ENCODE results near the gene SMOC2. TPM values are rescaled to one million over a fixed set of nuclear protein-coding genes. Genes with fewer than 3 reads are reported as not detected.

SMOC2 gene
- total RNA-seq, 5 donors from 2014 or later (not counting 1 experiment from before 2014, with no cell fraction given), result 0.06 to 0.20 (median 0.16) TPM; not detected in 2

GRCh38 chr6:168414336-168415097, 26.5 kb upstream of the SMOC2 start:
- Mint-ChIP-seq H3K36me3 (no peaks in the 10 kb centered on the region), H3K4me3 (no peak overlapping the region), H3K27ac (no peak overlapping the region), H3K9me3 (no peaks in the 10 kb centered on the region), H3K27me3 (peaks cover 0 to 3% of the 10 kb centered on the region in 2 donors), H3K4me1 (no peaks in the 10 kb centered on the region)
- no peak for DNase-seq
- WGBS (ENCODE audit: insufficient coverage), result 87% methylated on average over 7 of the region's 14 CpGs
- Histone ChIP-seq H3K4me1 (ENCODE audit: control insufficient read depth in 1 of 2, extremely low read depth in 1 of 2, insufficient read depth in 2 of 2, low read length in 2 of 2) (no peaks in the 10 kb centered on the region), H3K9me3 (no peaks in the 10 kb centered on the region), H3K4me3 (ENCODE audit: control insufficient read depth in 1 of 2, extremely low read depth in 1 of 2, low read length in 1 of 2) (no peak overlapping the region), H3K36me3 (ENCODE audit: control insufficient read depth in 2 of 2, extremely low read depth in 1 of 2, insufficient read depth in 1 of 2, low read length in 1 of 2) (no peaks in the 10 kb centered on the region), H3K27me3 (replicated peaks in 1 of 2; ENCODE audit: control insufficient read depth in 2 of 2, extremely low read depth in 1 of 2, insufficient read depth in 2 of 2, low read length in 1 of 2) (peaks cover 0 to 10% of the 10 kb centered on the region in 2 experiments), H3K27ac (ENCODE audit: low read length) (no peak overlapping the region)
- no peak for ATAC-seq (replicated peaks in 1 of 4)
- POLR2A ChIA-PET, result no interaction called here
- CTCF ChIA-PET, result no interaction called here

- Mint-ChIP-seq H3K9me3 (no peaks in the 10 kb centered on the region), H3K27ac (no peak overlapping the region), H3K27me3 (peaks cover 0 to 3% of the 10 kb centered on the region in 2 donors), H3K36me3 (no peaks in the 10 kb centered on the region), H3K4me3 (no peak overlapping the region), H3K4me1 (no peaks in the 10 kb centered on the region)
- peaks cover 0 to 10% of the 10 kb centered on the region in 2 experiments for H3K27me3 ChIP-seq (replicated peaks in 1 of 2; ENCODE audit: control insufficient read depth in 2 of 2, extremely low read depth in 1 of 2, insufficient read depth in 2 of 2, low read length in 1 of 2)
- ChIA-PET CTCF (no interaction called here), POLR2A (no interaction called here)
- H3K9me3 ChIP-seq, result no peaks in the 10 kb centered on the region
- DNase-seq (no peak), ATAC-seq (replicated peaks in 1 of 4) (no peak)
- H3K36me3 ChIP-seq (ENCODE audit: control insufficient read depth in 2 of 2, extremely low read depth in 1 of 2, insufficient read depth in 1 of 2, low read length in 1 of 2), result no peaks in the 10 kb centered on the region
- no peaks in the 10 kb centered on the region for H3K4me1 ChIP-seq (ENCODE audit: control insufficient read depth in 1 of 2, extremely low read depth in 1 of 2, insufficient read depth in 2 of 2, low read length in 2 of 2)
- no peak overlapping the region for H3K4me3 ChIP-seq (ENCODE audit: control insufficient read depth in 1 of 2, extremely low read depth in 1 of 2, low read length in 1 of 2)
- no peak overlapping the region for H3K27ac ChIP-seq (ENCODE audit: low read length)
- WGBS (ENCODE audit: insufficient coverage), result 80% methylated on average over 24 of the region's 26 CpGs
Observed at GRCh38 chr6:168415098-168415992, 25.6 kb upstream of the SMOC2 start.

GRCh38 chr6:168415993-168416530, 24.9 kb upstream of the SMOC2 start:
- H3K27me3 ChIP-seq (replicated peaks in 1 of 2; ENCODE audit: control insufficient read depth in 2 of 2, extremely low read depth in 1 of 2, insufficient read depth in 2 of 2, low read length in 1 of 2), result peaks cover 0 to 10% of the 10 kb centered on the region in 2 experiments
- POLR2A ChIA-PET, result no interaction called here
- no peak overlapping the region for H3K27ac ChIP-seq (ENCODE audit: low read length)
- H3K4me1 ChIP-seq (ENCODE audit: control insufficient read depth in 1 of 2, extremely low read depth in 1 of 2, insufficient read depth in 2 of 2, low read length in 2 of 2), result no peaks in the 10 kb centered on the region
- no peaks in the 10 kb centered on the region for H3K36me3 ChIP-seq (ENCODE audit: control insufficient read depth in 2 of 2, extremely low read depth in 1 of 2, insufficient read depth in 1 of 2, low read length in 1 of 2)
- no peak overlapping the region for H3K4me3 ChIP-seq (ENCODE audit: control insufficient read depth in 1 of 2, extremely low read depth in 1 of 2, low read length in 1 of 2)
- ATAC-seq (replicated peaks in 1 of 4), result no peak
- WGBS (ENCODE audit: insufficient coverage), result 84% methylated on average over 15 of the region's 15 CpGs
- Mint-ChIP-seq H3K27me3 (peaks cover 0 to 3% of the 10 kb centered on the region in 2 donors), H3K9me3 (no peaks in the 10 kb centered on the region), H3K4me1 (no peaks in the 10 kb centered on the region), H3K4me3 (no peak overlapping the region), H3K27ac (no peak overlapping the region), H3K36me3 (no peaks in the 10 kb centered on the region)
- no peaks in the 10 kb centered on the region for H3K9me3 ChIP-seq
- CTCF ChIA-PET, result no interaction called here
- no peak for DNase-seq

GRCh38 chr6:168416531-168416930, 24.5 kb upstream of the SMOC2 start:
- Histone ChIP-seq H3K4me3 (ENCODE audit: control insufficient read depth in 1 of 2, extremely low read depth in 1 of 2, low read length in 1 of 2) (no peak overlapping the region), H3K27ac (ENCODE audit: low read length) (no peak overlapping the region), H3K27me3 (replicated peaks in 1 of 2; ENCODE audit: control insufficient read depth in 2 of 2, extremely low read depth in 1 of 2, insufficient read depth in 2 of 2, low read length in 1 of 2) (peaks cover 0 to 10% of the 10 kb centered on the region in 2 experiments), H3K9me3 (no peaks in the 10 kb centered on the region), H3K4me1 (ENCODE audit: control insufficient read depth in 1 of 2, extremely low read depth in 1 of 2, insufficient read depth in 2 of 2, low read length in 2 of 2) (no peaks in the 10 kb centered on the region), H3K36me3 (ENCODE audit: control insufficient read depth in 2 of 2, extremely low read depth in 1 of 2, insufficient read depth in 1 of 2, low read length in 1 of 2) (no peaks in the 10 kb centered on the region)
- ChIA-PET POLR2A (no interaction called here), CTCF (no interaction called here)
- Mint-ChIP-seq H3K27ac (no peak overlapping the region), H3K27me3 (peaks cover 0 to 7% of the 10 kb centered on the region in 2 donors), H3K4me1 (no peaks in the 10 kb centered on the region), H3K36me3 (no peaks in the 10 kb centered on the region), H3K9me3 (no peaks in the 10 kb centered on the region), H3K4me3 (no peak overlapping the region)
- 97% methylated on average over 11 of the region's 15 CpGs for WGBS (ENCODE audit: insufficient coverage)
- DNase-seq, result no peak
- ATAC-seq (replicated peaks in 1 of 4), result no peak

GRCh38 chr6:168417191-168417590, 23.8 kb upstream of the SMOC2 start:
- no peak overlapping the region for H3K4me3 ChIP-seq (ENCODE audit: control insufficient read depth in 1 of 2, extremely low read depth in 1 of 2, low read length in 1 of 2)
- H3K4me1 ChIP-seq (ENCODE audit: control insufficient read depth in 1 of 2, extremely low read depth in 1 of 2, insufficient read depth in 2 of 2, low read length in 2 of 2), result no peaks in the 10 kb centered on the region
- ChIA-PET POLR2A (no interaction called here), CTCF (no interaction called here)
- no peaks in the 10 kb centered on the region for H3K9me3 Mint-ChIP-seq
- DNase-seq (no peak), ATAC-seq (replicated peaks in 1 of 4) (no peak)
- peaks cover 0 to 7% of the 10 kb centered on the region in 2 donors for H3K27me3 Mint-ChIP-seq
- no peaks in the 10 kb centered on the region for H3K36me3 Mint-ChIP-seq
- H3K36me3 ChIP-seq (ENCODE audit: control insufficient read depth in 2 of 2, extremely low read depth in 1 of 2, insufficient read depth in 1 of 2, low read length in 1 of 2), result no peaks in the 10 kb centered on the region
- H3K4me3 Mint-ChIP-seq, result no peak overlapping the region
- no peaks in the 10 kb centered on the region for H3K4me1 Mint-ChIP-seq
- H3K27ac ChIP-seq (ENCODE audit: low read length), result no peak overlapping the region
- no peak overlapping the region for H3K27ac Mint-ChIP-seq
- no peaks in the 10 kb centered on the region for H3K9me3 ChIP-seq
- peaks cover 0 to 10% of the 10 kb centered on the region in 2 experiments for H3K27me3 ChIP-seq (replicated peaks in 1 of 2; ENCODE audit: control insufficient read depth in 2 of 2, extremely low read depth in 1 of 2, insufficient read depth in 2 of 2, low read length in 1 of 2)
- 65% methylated on average over 7 of the region's 9 CpGs for WGBS (ENCODE audit: insufficient coverage)

GRCh38 chr6:168417679-168418557, 23.1 kb upstream of the SMOC2 start:
- POLR2A ChIA-PET, result no interaction called here
- Histone ChIP-seq H3K4me3 (ENCODE audit: control insufficient read depth in 1 of 2, extremely low read depth in 1 of 2, low read length in 1 of 2) (no peak overlapping the region), H3K9me3 (no peaks in the 10 kb centered on the region), H3K27me3 (replicated peaks in 1 of 2; ENCODE audit: control insufficient read depth in 2 of 2, extremely low read depth in 1 of 2, insufficient read depth in 2 of 2, low read length in 1 of 2) (peaks cover 0 to 10% of the 10 kb centered on the region in 2 experiments), H3K36me3 (ENCODE audit: control insufficient read depth in 2 of 2, extremely low read depth in 1 of 2, insufficient read depth in 1 of 2, low read length in 1 of 2) (no peaks in the 10 kb centered on the region), H3K27ac (ENCODE audit: low read length) (no peak overlapping the region), H3K4me1 (ENCODE audit: control insufficient read depth in 1 of 2, extremely low read depth in 1 of 2, insufficient read depth in 2 of 2, low read length in 2 of 2) (no peaks in the 10 kb centered on the region)
- H3K4me1 Mint-ChIP-seq, result no peaks in the 10 kb centered on the region
- no peak overlapping the region for H3K4me3 Mint-ChIP-seq
- H3K27ac Mint-ChIP-seq, result no peak overlapping the region
- CTCF ChIA-PET, result no interaction called here
- no peaks in the 10 kb centered on the region for H3K36me3 Mint-ChIP-seq
- DNase-seq (no peak), ATAC-seq (replicated peaks in 1 of 4) (no peak)
- peaks cover 0 to 7% of the 10 kb centered on the region in 2 donors for H3K27me3 Mint-ChIP-seq
- no peaks in the 10 kb centered on the region for H3K9me3 Mint-ChIP-seq
- 65% methylated on average over 13 of the region's 19 CpGs for WGBS (ENCODE audit: insufficient coverage)

All from T-cell (primary cell).